NCI-H2081 (cell line): ENCODE results near the gene RAB33B.
A peak's percentile ranks its signal among the peaks of the same experiment; 100 is the strongest.
"Not testable (repeated sequence)": the region's sequence is repeated elsewhere in the genome, so short reads cannot be mapped to it uniquely, and the experiment has no call there.

ENCODE experiments used
- DNase-seq, 2 experiments: peaks; one replicate each; lab custom pipeline; 2025; lab: John Stamatoyannopoulos, UW

The RAB33B gene

DNA sequence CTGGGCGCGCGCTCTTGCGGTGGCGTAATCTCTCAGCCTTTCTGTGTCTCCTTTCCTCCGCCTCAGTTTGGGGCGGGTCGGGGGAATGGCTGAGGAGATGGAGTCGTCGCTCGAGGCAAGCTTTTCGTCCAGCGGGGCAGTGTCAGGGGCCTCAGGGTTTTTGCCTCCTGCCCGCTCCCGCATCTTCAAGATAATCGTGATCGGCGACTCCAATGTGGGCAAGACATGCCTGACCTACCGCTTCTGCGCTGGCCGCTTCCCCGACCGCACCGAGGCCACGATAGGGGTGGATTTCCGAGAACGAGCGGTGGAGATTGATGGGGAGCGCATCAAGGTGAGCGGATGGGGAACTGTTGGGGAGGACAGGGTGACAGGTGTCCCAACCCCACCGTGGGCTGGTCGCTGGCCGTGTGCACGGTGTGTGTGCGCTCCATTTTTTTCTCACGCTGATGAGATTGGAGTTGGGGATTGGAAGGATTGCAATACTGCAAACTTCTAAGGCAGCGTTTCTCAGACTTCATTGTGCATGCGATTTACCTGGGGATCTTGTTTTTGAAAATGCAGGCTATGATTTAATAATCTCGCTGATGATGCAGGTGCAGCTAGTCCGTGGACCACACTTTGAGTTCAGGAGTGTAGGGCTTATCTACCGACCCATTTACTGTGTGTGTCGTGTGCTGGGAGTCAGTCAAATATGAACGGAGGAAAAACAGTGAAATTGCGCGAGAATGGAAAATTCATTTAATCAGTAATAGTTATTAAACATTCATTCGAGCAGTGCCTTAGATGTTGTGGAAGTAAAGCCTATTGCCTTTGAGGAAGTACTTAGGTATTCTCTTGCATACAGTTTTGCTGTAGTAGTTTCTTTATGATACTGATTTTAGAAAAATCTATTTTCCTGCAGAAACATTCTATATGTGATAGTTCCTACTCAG, at the start of gene RAB33B:
Gene RAB33B, plus strand, starts transcription at position 11 of the 935 bp plus-strand sequence. Its CDS starts 75 bp downstream, at position 86.
- peak in 1 of 2 experiments; percentile 37 for DNase-seq

DNA sequence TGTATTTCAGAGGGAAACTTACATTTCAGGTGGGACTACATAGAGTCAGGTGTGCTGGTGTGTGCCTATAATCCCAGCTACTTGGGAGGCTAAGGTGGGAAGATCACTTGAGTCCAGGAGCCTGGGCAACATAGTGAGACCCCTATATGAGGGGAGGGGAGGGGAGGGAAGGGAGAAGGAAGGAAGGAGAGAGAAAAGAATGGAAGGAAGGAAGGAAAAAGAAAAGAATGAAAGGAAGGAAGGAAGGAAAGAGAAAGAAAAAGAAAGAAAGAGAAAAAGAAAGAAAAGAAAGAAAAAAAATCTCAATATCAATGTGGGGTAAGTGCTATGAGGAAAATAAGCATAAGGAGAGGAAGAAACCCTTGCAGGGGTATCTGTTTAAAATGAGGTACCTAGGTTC, 43.6 kb upstream of the RAB33B start:
- DNase-seq, result no peak

DNA sequence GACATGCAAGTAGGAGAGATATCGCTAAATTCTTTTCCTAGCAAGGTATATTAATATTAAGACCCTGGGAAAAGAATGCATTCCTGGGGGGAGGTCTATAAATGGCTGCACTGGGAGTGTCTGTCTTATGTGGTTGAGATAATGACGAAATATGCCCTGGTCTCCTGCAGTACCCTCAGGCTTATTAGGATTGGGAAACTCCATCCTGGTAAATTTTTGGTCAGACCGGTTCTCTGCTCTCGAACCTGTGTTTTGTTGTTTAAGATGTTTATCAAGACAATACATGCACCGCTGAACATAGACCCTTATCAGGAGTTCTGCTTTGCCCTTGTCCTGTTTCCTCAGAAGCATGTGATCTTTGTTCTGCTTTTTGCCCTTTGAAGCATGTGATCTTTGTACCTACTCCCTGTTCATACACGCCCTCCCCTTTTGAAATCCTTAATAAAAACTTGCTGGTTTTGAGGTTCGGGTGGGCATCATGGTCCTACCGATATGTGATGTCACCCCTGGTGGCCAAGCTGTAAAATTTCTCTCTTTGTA, 39.2 kb upstream of the RAB33B start:
- DNase-seq, result not testable (repeated sequence)

DNA sequence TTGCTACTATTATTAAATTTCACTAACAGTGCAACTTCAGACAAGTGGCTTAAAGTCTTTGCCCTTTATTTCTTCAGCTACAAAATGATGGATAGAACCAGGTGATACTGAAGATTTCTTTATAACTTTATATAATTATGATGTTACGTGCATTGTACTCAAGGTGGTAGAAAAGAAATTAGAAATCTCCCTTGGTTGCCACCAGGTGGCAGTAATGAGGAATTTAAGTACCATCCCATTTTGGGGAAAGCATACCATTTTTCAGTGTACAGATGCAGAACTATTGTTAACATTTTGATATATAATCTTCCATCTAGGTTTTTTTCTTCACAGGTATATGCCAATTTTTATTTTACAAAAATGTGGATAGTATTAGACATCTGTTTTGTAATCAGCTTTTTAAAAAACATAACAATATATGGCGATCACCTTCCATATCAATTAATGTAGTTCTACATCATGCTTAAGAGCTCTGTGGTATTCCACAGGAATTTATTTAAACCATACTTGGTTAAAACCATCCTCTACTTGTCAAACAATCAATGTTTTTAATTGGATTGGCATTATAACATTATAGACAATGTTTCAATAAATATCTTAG, 37.7 kb upstream of the RAB33B start:
- DNase-seq, result peak; percentile 3 to 23

DNA sequence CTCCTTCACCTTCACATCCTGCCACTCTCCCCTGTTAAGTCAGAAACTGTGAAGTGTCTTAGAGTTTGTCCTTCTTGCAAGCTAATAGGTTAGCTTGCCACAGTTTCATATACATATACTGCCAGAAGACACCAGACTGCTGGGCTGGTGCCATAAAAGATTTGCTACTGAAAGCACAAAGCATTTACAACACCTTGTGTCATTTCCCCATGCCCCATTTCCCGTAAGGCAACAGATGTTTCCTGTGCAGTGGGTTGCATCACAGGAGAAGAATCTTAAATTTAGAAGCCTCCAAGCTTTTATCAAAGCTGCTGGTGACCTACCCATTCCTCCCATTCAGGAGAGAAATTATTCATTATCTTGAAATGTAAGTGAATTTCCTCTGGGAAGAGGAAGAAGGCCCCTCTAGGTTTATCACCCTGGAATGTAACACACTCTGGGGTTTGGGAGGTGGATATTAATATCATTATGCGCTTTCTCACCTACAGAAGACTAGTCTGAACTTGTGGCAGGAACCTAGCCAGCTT, 34.5 kb upstream of the RAB33B start:
- peak in 1 of 2 experiments; percentile 0 for DNase-seq

DNA sequence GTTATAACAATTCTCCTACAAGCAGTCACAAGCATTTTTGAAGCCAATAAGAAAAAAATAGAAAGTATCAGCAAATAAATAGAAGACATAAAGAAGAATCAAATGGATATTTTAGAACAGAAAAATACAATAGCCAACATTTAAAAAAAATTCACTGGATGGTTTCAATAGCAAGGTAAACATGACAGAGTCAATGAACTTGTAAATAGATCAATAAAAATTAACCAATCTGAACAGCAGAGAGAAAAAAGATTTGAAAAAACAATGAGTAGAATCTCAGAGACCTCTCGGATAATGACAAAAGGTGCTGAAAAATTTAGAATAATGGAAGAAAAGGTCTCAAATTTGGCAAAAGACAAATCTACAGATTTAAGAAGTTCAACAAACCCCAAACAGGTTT, 33.3 kb upstream of the RAB33B start:
- DNase-seq, result no peak

DNA sequence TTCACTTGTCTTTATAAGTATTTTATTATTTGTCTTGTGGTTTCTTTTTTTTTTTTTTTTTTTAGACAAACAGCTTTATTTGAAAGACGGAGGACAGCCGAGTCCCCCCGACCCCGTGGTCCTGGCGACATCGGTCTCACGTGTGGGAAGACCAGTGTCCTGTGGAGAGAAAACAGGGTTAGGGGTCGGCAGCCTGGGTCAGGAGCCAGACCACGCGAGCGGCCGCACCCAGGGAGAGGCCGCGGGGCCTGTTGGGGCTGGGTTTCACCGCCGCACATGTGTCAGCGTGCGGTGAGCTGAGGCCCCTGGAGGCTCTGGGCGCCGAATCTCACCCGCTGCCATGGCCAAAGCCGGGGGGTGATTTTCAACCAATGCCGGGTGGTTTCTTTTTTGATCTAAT, 17.8 kb upstream of the RAB33B start:
- no peak for DNase-seq

DNA sequence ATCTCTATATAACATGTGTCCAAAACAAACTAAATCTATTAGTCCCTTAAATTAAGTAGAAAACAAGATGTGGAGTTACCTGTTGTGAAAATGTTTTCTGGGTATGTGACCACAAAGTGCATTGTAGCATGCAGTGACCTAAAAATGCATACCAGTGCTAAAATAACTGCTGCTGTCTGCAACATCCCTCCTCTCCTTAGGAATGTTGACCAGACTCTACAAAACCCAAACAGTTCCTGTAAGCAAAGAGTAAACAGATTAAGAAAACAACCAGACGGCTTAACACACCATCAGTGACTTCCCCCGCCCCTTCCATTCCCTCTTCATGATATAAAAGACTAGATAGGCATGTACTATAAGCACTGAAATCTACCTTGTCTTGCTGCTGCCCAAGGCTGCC, 15.8 kb upstream of the RAB33B start:
- DNase-seq, result no peak

DNA sequence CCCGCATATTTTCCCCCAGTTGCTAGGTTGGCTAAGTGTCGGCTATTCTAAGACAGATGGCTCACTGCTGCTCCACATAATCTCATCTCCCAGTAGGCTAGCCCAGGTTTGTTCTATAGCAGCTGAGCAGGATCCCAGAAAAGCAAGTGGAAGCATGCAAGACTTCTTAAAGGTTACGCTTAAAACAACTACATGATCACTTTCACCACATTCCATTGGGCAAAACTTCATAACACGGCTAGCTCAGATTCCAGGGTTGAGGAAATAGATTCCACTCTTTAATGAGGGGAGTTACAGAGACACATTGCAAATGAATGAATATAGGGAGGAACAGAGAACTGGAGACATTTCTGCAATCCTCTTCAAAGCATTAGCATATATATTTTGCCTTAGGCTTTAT, 12.9 kb upstream of the RAB33B start:
- no peak for DNase-seq

DNA sequence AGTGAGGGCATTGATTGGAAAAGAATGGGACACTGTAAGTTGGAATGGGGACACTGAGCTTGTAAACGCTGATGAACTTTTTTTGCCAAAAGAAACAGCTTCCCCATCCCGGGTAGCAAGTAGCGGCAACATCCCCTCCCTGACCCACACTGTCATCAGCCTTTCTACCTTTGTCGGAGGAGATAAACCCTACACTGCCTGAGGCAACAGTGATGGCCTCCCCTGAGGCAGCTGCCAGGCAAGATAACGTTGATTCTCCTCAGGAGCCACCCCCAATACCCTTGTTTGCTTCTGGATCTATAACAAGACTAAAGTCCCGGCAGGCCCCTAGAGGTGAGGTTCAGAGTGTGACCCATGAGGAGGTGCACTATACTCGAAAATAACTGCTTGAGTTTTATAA, 10.3 kb upstream of the RAB33B start:
- DNase-seq, result no peak

DNA sequence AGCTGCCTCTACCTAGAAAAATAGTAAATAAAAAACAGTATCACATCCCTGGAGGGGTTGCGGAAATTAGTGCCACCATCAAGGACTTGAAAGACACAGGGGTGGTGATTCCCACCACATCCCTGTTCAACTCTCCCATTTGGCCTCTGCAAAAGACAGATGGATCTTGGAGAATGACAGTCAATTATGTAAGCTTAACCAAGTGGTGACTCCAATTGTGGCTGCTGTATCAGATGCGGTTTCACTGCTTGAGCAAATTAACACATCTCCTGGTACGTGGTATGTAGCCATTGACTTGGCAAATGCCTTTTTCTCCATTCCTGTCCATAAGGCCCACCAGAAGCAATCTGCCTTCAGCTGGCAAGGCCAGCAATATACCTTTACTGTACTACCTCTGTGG, 9.0 kb upstream of the RAB33B start:
- not testable (repeated sequence) for DNase-seq

DNA sequence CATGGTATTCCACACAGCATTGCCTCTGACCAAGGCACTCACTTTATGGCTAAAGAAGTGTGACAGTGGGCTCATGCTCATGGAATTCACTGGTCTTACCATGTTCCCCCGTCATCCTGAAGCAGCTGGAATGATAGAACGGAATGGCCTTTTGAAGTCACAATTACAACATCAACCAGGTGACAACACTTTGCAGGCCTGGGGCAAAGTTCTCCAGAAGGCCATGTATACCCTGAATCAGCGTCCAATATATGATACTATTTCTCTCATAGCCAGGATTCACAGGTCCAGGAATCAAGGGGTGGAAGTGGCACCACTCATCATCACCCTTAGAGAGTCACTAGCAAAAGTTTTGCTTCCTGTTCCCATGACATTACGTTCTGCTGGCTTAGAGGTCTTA, 6.8 kb upstream of the RAB33B start:
- DNase-seq, result not testable (repeated sequence)

DNA sequence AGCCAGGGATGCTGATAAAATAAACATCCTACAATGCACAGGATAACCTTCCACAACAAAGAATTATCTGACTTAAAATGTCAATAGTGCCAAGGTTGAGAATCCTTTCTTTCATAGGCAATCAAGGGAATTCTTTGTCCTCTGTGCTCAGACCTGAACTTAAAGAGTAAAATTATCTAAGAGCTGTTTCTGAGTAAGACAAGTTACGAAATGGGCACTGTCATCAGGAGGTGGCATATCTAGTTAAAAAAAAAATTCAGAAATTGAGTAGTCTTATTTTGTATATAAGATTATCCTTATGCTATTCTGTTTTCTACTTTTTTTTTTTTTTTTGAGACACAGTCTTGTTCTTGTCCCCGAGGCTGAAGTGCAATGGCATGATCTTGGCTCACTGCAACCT, 3.3 kb upstream of the RAB33B start:
- DNase-seq, result no peak

DNA sequence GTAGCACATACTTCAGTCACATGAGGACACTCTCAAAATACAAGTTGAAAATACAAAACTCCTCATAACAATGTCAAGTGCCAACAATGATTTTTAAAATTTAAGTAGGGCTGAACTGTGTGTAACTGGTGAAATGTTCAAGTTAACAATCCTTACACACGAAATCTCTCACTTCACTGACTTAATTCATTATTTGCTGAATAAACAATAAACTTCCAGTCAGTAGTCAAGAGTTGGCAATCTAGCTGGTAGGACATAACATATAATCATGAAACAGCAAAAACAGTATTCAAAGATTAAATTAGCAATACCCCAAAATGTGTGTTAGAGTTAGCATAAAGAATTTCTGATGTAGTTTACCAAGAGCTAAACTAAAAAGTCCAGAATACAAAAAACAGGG, 1.9 kb upstream of the RAB33B start:
- DNase-seq, result no peak

DNA sequence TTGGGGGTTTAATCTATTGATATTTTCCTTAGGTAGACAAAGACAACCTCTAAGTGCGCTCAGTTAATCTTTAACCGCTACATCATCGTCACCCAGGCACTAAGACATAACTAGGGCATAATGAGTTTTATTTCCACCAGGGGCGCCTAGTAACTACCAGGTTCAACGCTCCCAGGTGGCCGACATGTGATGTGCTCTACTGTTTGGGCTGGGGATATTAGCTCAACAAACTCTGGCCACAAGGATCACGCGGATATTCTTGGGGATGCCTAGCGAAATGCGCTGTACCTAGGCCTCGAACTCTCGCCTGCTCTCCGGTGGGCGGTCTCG, 915 bp upstream of the RAB33B start:
- DNase-seq, result peak; percentile 35 to 75

DNA sequence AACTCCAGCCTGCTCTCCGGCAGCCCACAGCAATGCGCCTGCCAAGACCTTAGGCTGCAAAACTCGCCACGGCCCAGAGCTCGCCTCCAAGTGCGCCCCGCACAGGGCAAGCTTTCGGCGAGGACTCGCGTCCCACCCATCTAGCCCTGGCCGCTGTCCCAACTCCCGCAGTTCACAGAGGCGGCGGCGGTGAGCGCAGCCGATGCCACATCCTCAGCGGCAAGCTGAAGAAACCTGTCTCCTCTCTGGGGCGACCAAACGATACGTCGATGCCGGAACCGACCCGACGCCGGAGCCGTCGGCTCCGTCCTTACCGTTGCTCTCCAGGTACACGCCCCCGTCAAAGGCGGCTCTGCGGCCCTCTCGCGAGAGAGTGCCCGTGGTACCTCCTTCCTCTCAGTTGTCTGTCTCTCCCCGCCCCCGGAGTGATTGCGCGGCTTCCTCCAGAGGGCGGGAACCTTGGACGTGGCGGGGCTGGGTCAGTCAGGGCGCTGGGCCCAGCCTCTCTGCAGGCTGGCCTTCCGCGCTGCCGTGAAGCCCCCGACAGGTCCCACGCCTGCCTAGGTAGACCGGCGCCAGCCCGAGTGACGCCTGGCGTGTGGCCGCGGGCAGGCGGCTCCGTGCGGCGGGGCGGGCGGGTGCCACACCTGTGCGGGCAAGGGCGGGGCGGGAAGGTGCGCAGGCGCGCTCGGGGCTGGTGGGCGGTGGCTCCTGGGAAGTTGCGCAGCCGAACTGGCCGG, 380 bp upstream of the RAB33B start:
- DNase-seq, result peak; percentile 93

DNA sequence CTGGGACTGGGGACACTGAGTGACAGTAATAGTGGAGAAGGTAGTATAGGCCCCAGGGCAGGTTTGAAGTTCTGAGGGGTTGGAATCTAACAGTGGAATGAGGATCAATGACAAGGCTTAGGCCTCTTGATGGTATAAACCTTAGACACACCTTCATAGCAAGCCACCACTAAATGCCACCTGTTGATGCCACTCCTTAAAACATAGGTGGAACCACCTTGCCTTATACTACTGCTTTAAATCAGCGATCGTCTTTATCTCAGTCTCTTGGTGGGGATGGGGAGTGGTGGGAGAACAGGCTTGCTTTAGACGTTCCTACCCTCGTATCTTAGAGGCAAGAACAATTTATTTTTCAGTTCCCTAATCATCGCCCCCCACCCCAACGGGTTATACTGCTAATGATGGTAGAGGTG, 1.2 kb downstream of the RAB33B start:
- DNase-seq, result peak in 1 of 2 experiments; percentile 1

DNA sequence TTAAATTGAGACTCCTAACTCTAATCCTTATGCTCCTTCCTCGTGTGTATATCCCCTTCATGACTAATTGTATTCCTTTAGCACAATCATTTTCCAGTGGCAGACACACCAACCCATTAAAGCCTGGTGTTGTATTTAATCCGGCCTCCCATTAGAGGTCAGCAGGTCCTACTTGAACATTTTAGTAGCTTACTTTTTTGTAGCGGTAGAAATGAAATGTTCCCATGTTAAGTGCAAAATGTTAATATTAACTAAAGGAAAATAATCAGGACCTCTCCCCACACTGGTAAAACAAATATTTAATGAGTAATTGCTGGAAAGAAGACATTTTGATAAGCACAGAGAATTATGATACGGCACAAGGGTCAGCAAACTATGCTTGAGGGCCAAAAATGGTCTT, 3.4 kb downstream of the RAB33B start:
- DNase-seq, result peak in 1 of 2 experiments; percentile 18

DNA sequence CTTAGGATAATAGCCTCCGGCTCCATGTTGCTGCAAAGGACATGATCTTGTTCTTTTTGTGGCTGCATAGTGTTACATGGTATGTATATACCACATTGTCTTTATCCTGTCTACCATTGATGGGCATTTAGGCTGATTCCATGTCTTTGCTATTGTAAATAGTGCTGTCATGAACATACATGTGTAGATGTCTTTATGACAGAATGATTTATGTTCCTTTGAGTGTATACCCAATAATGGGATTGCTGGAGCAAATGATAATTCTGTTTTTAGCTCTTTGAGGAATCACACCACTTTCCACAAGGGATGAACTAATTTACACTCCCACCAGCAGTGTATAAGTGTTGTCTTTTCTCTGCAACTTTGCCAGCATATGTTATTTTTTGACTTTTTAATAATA, 4.6 kb downstream of the RAB33B start:
- peak in 1 of 2 experiments; percentile 39 for DNase-seq

DNA sequence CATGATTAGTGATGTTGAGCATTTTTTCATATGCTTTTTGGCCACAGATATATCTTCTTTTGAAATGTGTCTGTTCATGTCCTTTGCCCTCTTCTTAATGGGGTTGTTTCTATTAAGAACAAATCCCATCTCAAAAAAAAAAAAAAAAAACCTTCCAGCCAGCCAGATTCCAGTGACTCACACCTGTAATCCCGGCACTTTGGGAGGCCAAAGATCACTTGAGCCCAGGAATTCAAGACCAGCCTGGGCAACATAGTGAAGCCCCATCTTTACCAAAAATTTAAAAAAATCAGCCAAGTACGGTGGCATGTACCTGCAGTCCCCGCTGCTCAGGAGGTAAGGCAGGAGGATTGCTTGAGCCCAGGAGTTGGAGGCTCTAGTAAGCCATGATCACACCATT, 5.1 kb downstream of the RAB33B start:
- DNase-seq, result no peak

DNA sequence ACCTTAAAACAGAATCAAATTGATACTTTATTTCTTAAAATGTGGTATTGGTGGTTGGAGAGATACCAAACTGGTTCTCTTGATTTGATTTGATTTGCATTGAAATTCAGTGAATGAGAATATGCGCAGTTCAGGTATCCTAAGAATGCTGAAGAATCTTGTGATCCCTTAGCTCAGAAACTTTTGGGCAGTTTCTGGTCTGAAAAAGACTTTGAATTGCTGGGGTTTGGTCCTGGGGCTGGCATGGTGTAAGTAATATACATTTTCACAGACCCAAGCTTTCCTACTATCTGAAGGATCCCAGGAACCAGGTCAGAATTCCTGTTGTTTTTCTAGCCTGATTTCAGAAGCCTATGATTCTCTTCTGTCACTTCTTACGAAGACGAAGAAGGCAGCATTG, 6.6 kb downstream of the RAB33B start:
- DNase-seq, result no peak

DNA sequence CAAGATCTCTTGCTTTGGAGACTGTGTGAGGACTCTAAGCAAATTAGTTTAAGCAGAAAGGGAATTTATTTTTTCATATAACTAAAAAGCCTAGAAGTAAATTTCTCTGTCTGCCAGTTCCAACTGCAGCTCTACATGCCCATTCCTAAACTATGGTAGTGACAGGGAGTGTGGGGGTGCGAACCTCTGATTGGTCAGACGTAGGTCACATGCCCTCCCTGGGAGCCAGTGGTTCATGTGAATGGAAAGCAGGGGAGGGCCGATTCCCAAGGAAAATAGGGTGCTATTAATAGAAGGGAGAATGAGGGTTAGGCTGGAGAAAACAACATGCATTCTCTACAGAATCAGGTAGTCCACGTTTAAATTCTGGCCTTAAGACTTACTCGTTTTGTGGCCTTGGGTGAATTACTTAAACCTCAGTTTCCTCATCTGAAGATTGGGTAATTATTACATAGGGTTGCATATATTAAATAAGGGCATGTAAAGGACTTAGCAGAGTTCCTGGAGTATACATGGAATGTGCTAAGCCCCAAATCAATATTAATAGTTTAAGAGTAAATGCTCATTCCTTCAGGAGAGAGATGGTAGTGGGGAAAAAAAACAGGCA, 7.2 kb downstream of the RAB33B start:
- DNase-seq, result no peak
